Stimulated activated effector memory CD8-positive, alpha-beta T cell treated with anti-CD3 and anti-CD28 coated beads, Interleukin-12 subunit alpha, Interleukin-12 subunit beta, amount 100 ng/mL, for 72 hours (primary cell): ENCODE data around the gene ZNF43.
"Not testable (repeated sequence)": the region's sequence is repeated elsewhere in the genome, so short reads cannot be mapped to it uniquely, and the experiment has no call there.

Experiments used
- ATAC-seq: fragments of 150-1000 bp; cut with Tn5 transposase; 2 replicates; pipeline ENCODE4 v1.10.0; 2021
- DNase-seq, 2 donors: peaks; one replicate each; pipeline ENCODE4 v3.0.0; 2021 to 2022; ENCODE audit warnings: low spot score in 2 of 2
- H3K27ac Mint-ChIP-seq: one replicate; pipeline ENCODE4 v1.8.0; 2022; ENCODE audit warnings: mild to moderate bottlenecking, mixed read lengths
- H3K36me3 Mint-ChIP-seq: one replicate; pipeline ENCODE4 v1.8.0; 2022; ENCODE audit warnings: mild to moderate bottlenecking, mixed read lengths
- H3K4me1 Mint-ChIP-seq: one replicate; pipeline ENCODE4 v1.8.0; 2022; ENCODE audit warnings: mixed read lengths
- H3K4me3 Mint-ChIP-seq: one replicate; pipeline ENCODE4 v1.8.0; 2022; ENCODE audit warnings: mild to moderate bottlenecking, mixed read lengths
- H3K9me3 Mint-ChIP-seq: one replicate; pipeline ENCODE4 v1.8.0; 2022; ENCODE audit warnings: mixed read lengths

The ZNF43 gene

DNA sequence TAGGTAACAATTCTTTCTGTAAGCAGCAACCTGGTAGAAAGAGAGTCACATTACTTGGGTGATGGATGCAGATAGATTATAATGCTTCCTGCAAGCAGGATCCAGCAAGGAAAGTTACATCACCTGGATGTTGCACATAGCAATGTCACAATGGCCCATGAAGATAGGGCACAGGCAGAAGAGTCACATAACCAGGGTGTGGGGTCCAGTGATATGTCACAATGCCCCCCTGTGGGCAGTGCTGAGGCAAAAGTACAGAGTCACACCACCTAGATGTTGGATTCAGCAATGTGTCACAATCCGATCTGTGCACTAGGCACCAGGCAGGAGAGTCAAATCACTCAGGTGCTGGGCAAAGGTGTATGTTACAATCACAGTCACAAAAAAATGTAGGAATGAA is 4.0 kb upstream of the ZNF43 start:
- DNase-seq (no peak), ATAC-seq (no peak)
- peaks cover 85% of the 10 kb centered on the region for H3K36me3 Mint-ChIP-seq
- no peaks in the 10 kb centered on the region for H3K9me3 Mint-ChIP-seq
- H3K4me3 Mint-ChIP-seq = no peak overlapping the region
- H3K27ac Mint-ChIP-seq = no peak overlapping the region
- peaks cover 8% of the 10 kb centered on the region for H3K4me1 Mint-ChIP-seq

DNA sequence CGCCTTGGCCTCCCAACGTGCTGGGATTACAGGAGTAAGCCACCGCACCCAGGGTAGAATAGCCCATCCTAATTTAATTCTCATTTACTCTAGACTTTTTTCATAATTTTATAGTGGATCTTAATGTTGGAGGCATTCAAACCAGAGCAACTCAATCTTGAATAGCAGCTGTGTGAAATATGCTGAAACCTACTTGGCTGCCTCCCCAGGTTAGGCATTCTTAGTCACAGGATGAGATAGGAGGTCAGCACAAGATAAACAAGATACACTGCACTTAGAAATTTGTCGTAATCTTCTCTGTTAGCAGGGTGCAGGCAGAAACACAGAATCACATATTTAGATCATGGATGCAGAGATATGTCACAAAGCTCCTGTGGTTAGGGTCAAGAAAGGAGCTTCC is 2.7 kb upstream of the ZNF43 start:
- no peak for DNase-seq

GRCh38 chr19:21835429-21835809 is 563 bp downstream of the ZNF43 start:
- no peaks in the 10 kb centered on the region for H3K9me3 Mint-ChIP-seq
- H3K4me1 Mint-ChIP-seq = peaks cover 28% of the 10 kb centered on the region
- no peak for DNase-seq
- H3K36me3 Mint-ChIP-seq = peaks cover 64% of the 10 kb centered on the region
- no peak for ATAC-seq
- H3K4me3 Mint-ChIP-seq = peak overlapping the region; percentile 99
- peak overlapping the region; percentile 99 for H3K27ac Mint-ChIP-seq

More for the DNA sequence above, 2.7 kb upstream of the ZNF43 start:
- Mint-ChIP-seq H3K9me3 (no peaks in the 10 kb centered on the region), H3K4me3 (no peak overlapping the region), H3K36me3 (peaks cover 85% of the 10 kb centered on the region), H3K27ac (no peak overlapping the region), H3K4me1 (peaks cover 18% of the 10 kb centered on the region)
- ATAC-seq = no peak

DNA sequence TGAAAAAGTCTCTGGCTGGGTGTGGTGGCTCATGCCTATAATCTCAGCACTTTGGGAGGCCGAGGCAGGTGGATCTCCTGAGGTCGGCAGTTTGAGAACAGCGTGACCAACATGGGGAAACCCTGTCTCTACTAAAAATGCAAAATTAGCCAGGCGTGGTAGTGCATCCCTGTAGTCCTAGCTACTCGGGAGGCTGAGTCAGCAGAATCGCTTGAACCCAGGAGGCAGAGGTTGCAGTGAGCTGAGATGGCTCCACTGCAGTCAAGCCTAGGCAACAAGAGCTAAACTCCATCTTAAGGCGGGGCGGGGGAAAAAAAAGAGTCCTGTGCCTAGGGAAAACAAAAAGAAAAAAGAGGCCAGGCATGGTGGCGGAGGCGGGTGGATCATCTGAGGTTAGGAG is 2.2 kb downstream of the ZNF43 start:
- no peak for DNase-seq
- H3K36me3 Mint-ChIP-seq = peaks cover 67% of the 10 kb centered on the region
- H3K4me1 Mint-ChIP-seq = peaks cover 38% of the 10 kb centered on the region
- H3K4me3 Mint-ChIP-seq = peak overlapping the region; percentile 99
- H3K9me3 Mint-ChIP-seq = no peaks in the 10 kb centered on the region
- H3K27ac Mint-ChIP-seq = peak overlapping the region; percentile 54
- ATAC-seq = no peak

GRCh38 chr19:21824679-21825078 is 11.3 kb downstream of the ZNF43 start:
- Mint-ChIP-seq H3K4me3 (no peak overlapping the region), H3K4me1 (peaks cover 7% of the 10 kb centered on the region), H3K36me3 (peaks cover 74% of the 10 kb centered on the region), H3K27ac (no peak overlapping the region), H3K9me3 (no peaks in the 10 kb centered on the region)
- ATAC-seq = no peak
- no peak for DNase-seq

DNA sequence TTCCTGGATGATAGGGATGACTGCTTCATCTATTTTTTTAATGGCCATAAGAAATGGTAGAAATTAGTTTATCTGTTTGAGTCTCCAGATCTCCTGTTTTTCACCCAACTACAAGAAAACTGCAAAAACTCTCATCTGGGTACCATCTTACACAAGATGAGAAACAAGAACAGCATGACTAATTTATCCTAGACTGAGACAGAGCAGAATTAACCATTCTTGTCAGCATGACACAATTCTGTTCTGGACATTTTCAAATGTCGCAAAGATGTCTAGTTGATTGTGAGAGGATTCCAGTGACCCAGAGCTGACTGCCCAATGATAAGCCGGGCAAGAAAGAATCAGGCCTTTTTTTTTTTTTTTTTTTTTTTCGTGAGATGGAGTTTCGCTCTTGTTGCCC is 12.8 kb downstream of the ZNF43 start:
- H3K4me1 Mint-ChIP-seq = peaks cover 4% of the 10 kb centered on the region
- H3K27ac Mint-ChIP-seq = no peak overlapping the region
- peaks cover 74% of the 10 kb centered on the region for H3K36me3 Mint-ChIP-seq
- no peaks in the 10 kb centered on the region for H3K9me3 Mint-ChIP-seq
- DNase-seq = no peak
- H3K4me3 Mint-ChIP-seq = no peak overlapping the region
- peak; percentile 84 for ATAC-seq

DNA sequence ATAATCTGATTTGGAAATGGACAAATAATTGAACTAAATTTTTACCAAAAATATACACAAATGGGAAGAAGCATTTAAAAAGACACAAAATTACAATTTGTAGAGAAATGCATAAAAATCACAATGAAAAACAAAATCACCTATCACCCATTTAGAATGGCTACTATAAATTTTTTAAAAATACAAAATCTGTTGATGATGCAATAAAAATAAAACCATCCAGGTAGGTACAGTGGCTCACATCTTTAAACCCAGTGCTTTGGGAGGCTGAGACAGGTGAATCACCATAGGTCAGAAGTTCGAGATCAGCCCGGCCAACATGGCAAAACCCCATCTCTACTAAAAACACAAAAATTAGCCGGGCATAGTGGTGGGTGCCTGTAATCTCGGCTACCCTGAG is 23.5 kb downstream of the ZNF43 start:
- Mint-ChIP-seq H3K36me3 (peaks cover 95% of the 10 kb centered on the region), H3K4me1 (no peaks in the 10 kb centered on the region), H3K9me3 (peaks cover 21% of the 10 kb centered on the region), H3K4me3 (no peak overlapping the region), H3K27ac (no peak overlapping the region)
- ATAC-seq (no peak), DNase-seq (no peak)

DNA sequence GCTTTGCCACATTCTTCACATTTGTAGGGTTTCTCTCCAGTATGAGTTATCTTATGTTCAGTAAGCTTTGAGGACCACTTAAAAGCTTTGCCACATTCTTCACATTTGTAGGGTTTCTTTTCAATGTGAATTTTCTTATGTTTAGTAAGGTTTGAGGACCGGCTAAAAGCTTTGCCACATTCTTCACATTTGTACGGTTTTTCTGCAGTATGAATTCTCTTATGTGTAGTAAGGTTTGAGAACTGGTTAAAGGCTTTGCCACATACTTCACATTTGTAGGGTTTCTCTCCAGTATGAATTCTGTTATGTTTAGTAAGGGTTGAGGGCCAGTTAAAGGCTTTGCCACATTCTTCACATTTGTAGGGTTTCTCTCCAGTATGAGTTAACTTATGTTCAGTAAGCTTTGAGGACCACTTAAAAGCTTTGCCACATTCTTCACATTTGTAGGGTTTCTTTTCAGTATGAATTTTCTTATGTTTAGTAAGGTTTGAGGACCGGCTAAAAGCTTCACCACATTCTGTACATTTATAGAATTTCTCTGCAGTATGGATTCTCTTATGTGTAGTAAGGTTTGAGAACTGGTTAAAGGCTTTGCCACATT is 27.5 kb downstream of the ZNF43 start:
- H3K4me3 Mint-ChIP-seq, H3K4me1 Mint-ChIP-seq, DNase-seq, ATAC-seq, H3K27ac Mint-ChIP-seq: not testable (repeated sequence)
- H3K9me3 Mint-ChIP-seq = peaks cover 21% of the 10 kb centered on the region
- H3K36me3 Mint-ChIP-seq = peaks cover 61% of the 10 kb centered on the region

- Mint-ChIP-seq H3K9me3 (no peaks in the 10 kb centered on the region), H3K4me1 (no peaks in the 10 kb centered on the region), H3K27ac (no peak overlapping the region), H3K4me3 (no peak overlapping the region), H3K36me3 (no peaks in the 10 kb centered on the region)
- DNase-seq (no peak), ATAC-seq (no peak)
These were observed 46.4 kb downstream of the ZNF43 start for GRCh38 chr19:21789466-21790085.

- DNase-seq (no peak), ATAC-seq (no peak)
- Mint-ChIP-seq H3K4me3 (no peak overlapping the region), H3K4me1 (no peaks in the 10 kb centered on the region), H3K27ac (no peak overlapping the region), H3K36me3 (no peaks in the 10 kb centered on the region), H3K9me3 (no peaks in the 10 kb centered on the region)
These were observed 49.0 kb downstream of the ZNF43 start for GRCh38 chr19:21786936-21787335.

- not testable (repeated sequence) for DNase-seq, H3K4me3 Mint-ChIP-seq, H3K27ac Mint-ChIP-seq, H3K4me1 Mint-ChIP-seq, H3K36me3 Mint-ChIP-seq, ATAC-seq, H3K9me3 Mint-ChIP-seq
These were observed 60.2 kb downstream of the ZNF43 start for GRCh38 chr19:21775792-21776191.

- peaks cover 16% of the 10 kb centered on the region for H3K4me1 Mint-ChIP-seq
- peaks cover 47% of the 10 kb centered on the region for H3K36me3 Mint-ChIP-seq
- H3K4me3 Mint-ChIP-seq = peak within 1 kb of the TSS; percentile 91
- no peaks in the 10 kb centered on the region for H3K9me3 Mint-ChIP-seq
- DNase-seq = peak; percentile 73 to 90
- ATAC-seq = peak; percentile 98
- H3K27ac Mint-ChIP-seq = peak within 1 kb of the TSS; percentile 94
These were observed 68.7 kb downstream of the ZNF43 start, which contains the start of gene ZNF100 for GRCh38 chr19:21767065-21767800. Gene ZNF100 (minus strand): TSS chr19:21767579. CDS start chr19:21767429, 150 bp downstream.

- ATAC-seq, DNase-seq, H3K9me3 Mint-ChIP-seq: not testable (repeated sequence)
- peak overlapping the region; percentile 91 for H3K4me3 Mint-ChIP-seq
- H3K27ac Mint-ChIP-seq = peak overlapping the region; percentile 94
- peaks cover 20% of the 10 kb centered on the region for H3K4me1 Mint-ChIP-seq
- H3K36me3 Mint-ChIP-seq = peaks cover 52% of the 10 kb centered on the region
These were observed 69.3 kb downstream of the ZNF43 start for GRCh38 chr19:21766705-21767064.

- Mint-ChIP-seq H3K9me3 (no peaks in the 10 kb centered on the region), H3K4me1 (peaks cover 22% of the 10 kb centered on the region), H3K4me3 (no peak overlapping the region), H3K36me3 (peaks cover 68% of the 10 kb centered on the region), H3K27ac (no peak overlapping the region)
- ATAC-seq = peak; percentile 49
- DNase-seq = no peak
These were observed 70.8 kb downstream of the ZNF43 start for GRCh38 chr19:21765151-21765550.

- peak; percentile 36 for ATAC-seq
- DNase-seq, H3K9me3 Mint-ChIP-seq, H3K4me3 Mint-ChIP-seq, H3K27ac Mint-ChIP-seq: not testable (repeated sequence)
- H3K4me1 Mint-ChIP-seq = peaks cover 31% of the 10 kb centered on the region
- H3K36me3 Mint-ChIP-seq = peaks cover 87% of the 10 kb centered on the region
These were observed 74.4 kb downstream of the ZNF43 start for GRCh38 chr19:21761547-21761946.

DNA sequence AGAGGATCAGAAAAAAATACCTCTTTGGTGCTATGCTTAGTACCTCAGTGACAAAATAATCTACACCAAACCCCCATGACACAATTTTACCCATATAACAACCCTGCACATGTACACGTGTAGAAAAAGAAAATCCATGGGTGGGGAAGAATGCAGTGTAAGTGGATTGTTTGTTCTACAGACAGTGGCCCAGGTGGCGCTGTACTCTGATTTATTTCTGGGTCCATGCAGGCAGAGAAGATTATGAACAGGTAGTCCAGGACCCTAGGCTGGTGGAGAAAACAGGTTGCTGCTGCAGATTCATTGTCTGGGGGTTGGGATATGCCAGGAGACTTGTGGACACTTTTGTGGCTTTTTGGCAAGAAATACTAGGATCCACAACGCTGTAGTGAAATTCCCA is 77.7 kb downstream of the ZNF43 start:
- DNase-seq = no peak

More for the DNA sequence above, 77.7 kb downstream of the ZNF43 start:
- Mint-ChIP-seq H3K4me1 (peaks cover 21% of the 10 kb centered on the region), H3K4me3 (no peak overlapping the region), H3K27ac (peak overlapping the region; percentile 10), H3K36me3 (peaks cover 71% of the 10 kb centered on the region), H3K9me3 (no peaks in the 10 kb centered on the region)
- no peak for ATAC-seq
